HFFc6 (cell line): Measurements from ENCODE around the gene WASHC2A. TPM values are rescaled to one million over a fixed set of nuclear protein-coding genes. Genes with fewer than 3 reads are reported as not detected.
A peak's percentile ranks its signal among the peaks of the same experiment; 100 is the strongest.
"Not testable (repeated sequence)": the region's sequence is repeated elsewhere in the genome, so short reads cannot be mapped to it uniquely, and the experiment has no call there.

Source experiments
- DNase-seq: peaks from one replicate; pipeline ENCODE4 v3.0.0-alpha.2; 2018
- H3K27ac Mint-ChIP-seq: 2 replicates; pipeline ENCODE4 v1.8.0; 2020; ENCODE audit warnings: mild to moderate bottlenecking, mixed read lengths
- H3K27me3 Mint-ChIP-seq: 2 replicates; pipeline ENCODE4 v1.8.0; 2021; ENCODE audit warnings: mild to moderate bottlenecking, moderate library complexity, mixed read lengths; ENCODE audit not compliant: insufficient read depth
- H3K36me3 Mint-ChIP-seq: 2 replicates; pipeline ENCODE4 v1.8.0; 2021; ENCODE audit warnings: low read depth, mixed read lengths
- H3K4me1 Mint-ChIP-seq: 2 replicates; pipeline ENCODE4 v1.8.0; 2020; ENCODE audit warnings: low read depth, mixed read lengths
- H3K4me3 Mint-ChIP-seq: 2 replicates; pipeline ENCODE4 v1.8.0; 2020; ENCODE audit warnings: mild to moderate bottlenecking, moderate library complexity, mixed read lengths
- H3K9me3 Mint-ChIP-seq: 2 replicates; pipeline ENCODE4 v1.8.0; 2020; ENCODE audit warnings: mild to moderate bottlenecking, mixed read lengths
- long read RNA-seq: library from polyadenylated mRNA; unstranded; transcript quantifications from one replicate; pipeline ENCODE4 v2.0.0, GENCODE V29; 2019
- total RNA-seq, 6 experiments: library from RNA; stranded (reverse); fragmentation: NEBNext Ultra II Directional; extraction: Animal tissue kit (Norgen Biotek cat#: 25700); gene quantifications; 2 replicates in 1 of 6; 3 replicates in 5 of 6; pipeline ENCODE4 v1.2.3, GENCODE V29; 2021
- TF ChIP-seq, protein P1 (sequence below): fragments of 200-600 bp; sonication (generic); IDR thresholded peaks from 2 replicates; pipeline ENCODE4 v1.5.0; 2021; ENCODE audit warnings: antibody characterized with exemption, mild to moderate bottlenecking

The WASHC2A gene
- total RNA-seq: 10 to 100 TPM; 37.4 to 51.5 (median 42.8) TPM
- long read RNA-seq, full-length matches to known transcripts: 2 of 41 reads
- long read RNA-seq, partial matches to known transcripts: 32 of 41 reads
- long read RNA-seq, other reads (novel, unspliced or antisense): 7 of 41 reads

DNA sequence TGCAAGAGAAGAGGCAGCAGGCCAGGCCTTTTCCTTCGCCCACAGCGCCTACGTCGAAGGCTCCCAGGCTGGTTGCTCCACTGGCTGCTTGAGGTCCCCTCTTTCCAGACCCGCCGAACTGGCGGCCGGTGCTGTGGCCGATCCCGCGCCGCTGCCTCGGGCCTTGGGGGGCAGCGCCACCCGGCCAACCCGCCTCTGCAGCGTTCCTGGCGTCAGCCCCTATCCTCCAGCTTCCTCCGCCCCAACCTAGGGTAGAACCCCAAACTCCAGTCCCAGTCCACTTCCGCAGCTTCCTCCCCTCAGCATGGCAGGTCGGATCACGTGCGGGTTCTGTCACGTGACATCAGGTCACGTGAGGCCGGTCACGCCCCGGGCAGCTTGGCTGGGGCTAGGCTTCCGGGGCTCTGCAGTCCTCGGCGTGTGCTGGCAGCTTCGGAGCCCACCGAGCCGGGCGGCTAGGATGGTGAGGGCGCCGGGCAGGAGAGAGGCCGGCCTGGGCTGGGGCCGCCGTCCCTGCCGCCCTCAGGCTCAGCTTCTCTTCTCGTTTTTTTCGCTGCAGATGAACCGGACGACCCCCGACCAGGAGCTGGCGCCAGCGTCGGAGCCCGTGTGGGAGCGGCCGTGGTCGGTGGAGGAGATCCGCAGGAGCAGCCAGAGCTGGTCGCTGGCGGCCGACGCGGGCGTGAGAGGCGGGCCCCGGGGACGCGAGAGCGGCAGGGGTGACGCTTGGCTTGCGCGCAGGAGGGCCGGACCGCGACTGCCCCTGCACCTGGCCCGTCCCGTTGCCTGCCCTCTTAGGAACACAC, at the start of gene WASHC2A:
TSS of gene WASHC2A (plus strand) at position 409 of the 806 bp plus-strand sequence. CDS start at position 461, 52 bp downstream.
- H3K27ac Mint-ChIP-seq: peak within 1 kb of the TSS; percentile 68
- peak; percentile 95 for DNase-seq
- not testable (repeated sequence) for H3K27me3 Mint-ChIP-seq, H3K9me3 Mint-ChIP-seq, H3K36me3 Mint-ChIP-seq
- peaks cover 15% of the 10 kb centered on the region for H3K4me1 Mint-ChIP-seq
- H3K4me3 Mint-ChIP-seq: peak within 1 kb of the TSS; percentile 86

DNA sequence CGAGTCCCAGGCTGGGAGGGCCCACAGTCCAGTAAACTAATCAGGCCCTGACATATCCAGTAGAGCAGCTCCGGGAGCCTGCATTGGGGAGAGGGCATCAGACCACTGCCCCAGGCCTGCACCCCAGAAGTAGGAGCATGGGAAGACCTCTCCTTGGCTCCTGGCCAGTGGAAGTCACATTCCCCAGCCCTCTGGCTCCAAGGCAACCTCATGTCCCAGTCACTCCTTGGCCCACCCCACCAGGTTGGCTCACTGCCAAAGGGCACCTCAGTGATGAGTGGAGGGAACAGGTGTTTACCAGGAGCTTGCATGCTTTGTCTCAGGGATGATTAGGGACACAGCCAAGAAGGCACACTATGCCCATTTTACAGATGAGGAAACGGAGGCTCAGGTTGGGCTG, 48.5 kb upstream of the WASHC2A start:
- H3K4me3 Mint-ChIP-seq, H3K9me3 Mint-ChIP-seq, DNase-seq, H3K27ac Mint-ChIP-seq, H3K27me3 Mint-ChIP-seq, H3K36me3 Mint-ChIP-seq: not testable (repeated sequence)
- H3K4me1 Mint-ChIP-seq: peaks cover 17% of the 10 kb centered on the region

- DNase-seq, H3K27me3 Mint-ChIP-seq: not testable (repeated sequence)
- peaks cover 12% of the 10 kb centered on the region for H3K4me1 Mint-ChIP-seq
Measured at GRCh38 chr10:50020451-50021024, 47.2 kb upstream of the WASHC2A start.

DNA sequence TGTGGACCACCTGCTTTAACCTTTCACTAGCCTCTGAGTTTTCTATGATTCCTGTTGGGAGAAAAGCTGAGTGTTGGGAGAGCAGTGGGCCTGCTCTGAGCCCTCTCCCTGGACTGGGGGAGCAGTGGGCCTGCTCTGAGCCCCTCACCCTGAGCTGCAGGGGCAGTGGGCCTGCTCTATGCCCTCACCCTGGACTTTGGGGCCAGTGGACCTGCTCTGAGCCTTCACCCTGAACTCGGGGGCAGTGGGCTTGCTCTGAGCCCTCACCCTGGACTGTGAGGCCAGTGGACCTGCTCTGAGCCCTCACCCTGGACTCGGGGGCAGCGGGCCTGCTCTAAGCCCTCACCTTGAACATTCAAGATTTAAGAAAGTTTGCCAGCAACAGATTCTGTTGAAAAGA, 46.1 kb upstream of the WASHC2A start:
- peaks cover under 1% of the 10 kb centered on the region; the same call in 1 of the 2 replicates for H3K4me1 Mint-ChIP-seq
- no peak overlapping the region for H3K27ac Mint-ChIP-seq
- TF ChIP-seq, protein P1, sequence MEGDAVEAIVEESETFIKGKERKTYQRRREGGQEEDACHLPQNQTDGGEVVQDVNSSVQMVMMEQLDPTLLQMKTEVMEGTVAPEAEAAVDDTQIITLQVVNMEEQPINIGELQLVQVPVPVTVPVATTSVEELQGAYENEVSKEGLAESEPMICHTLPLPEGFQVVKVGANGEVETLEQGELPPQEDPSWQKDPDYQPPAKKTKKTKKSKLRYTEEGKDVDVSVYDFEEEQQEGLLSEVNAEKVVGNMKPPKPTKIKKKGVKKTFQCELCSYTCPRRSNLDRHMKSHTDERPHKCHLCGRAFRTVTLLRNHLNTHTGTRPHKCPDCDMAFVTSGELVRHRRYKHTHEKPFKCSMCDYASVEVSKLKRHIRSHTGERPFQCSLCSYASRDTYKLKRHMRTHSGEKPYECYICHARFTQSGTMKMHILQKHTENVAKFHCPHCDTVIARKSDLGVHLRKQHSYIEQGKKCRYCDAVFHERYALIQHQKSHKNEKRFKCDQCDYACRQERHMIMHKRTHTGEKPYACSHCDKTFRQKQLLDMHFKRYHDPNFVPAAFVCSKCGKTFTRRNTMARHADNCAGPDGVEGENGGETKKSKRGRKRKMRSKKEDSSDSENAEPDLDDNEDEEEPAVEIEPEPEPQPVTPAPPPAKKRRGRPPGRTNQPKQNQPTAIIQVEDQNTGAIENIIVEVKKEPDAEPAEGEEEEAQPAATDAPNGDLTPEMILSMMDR: no peak
- no peak for DNase-seq
- H3K36me3 Mint-ChIP-seq: peaks cover 6% of the 10 kb centered on the region; the same call in 1 of the 2 replicates
- H3K4me3 Mint-ChIP-seq: no peak overlapping the region
- H3K9me3 Mint-ChIP-seq: peaks cover 10% of the 10 kb centered on the region; the same call in 1 of the 2 replicates
- H3K27me3 Mint-ChIP-seq: peaks cover 20% of the 10 kb centered on the region

More at GRCh38 chr10:50020451-50021024, 47.2 kb upstream of the WASHC2A start:
- H3K9me3 Mint-ChIP-seq, H3K27ac Mint-ChIP-seq, H3K4me3 Mint-ChIP-seq, H3K36me3 Mint-ChIP-seq: not testable (repeated sequence)

DNA sequence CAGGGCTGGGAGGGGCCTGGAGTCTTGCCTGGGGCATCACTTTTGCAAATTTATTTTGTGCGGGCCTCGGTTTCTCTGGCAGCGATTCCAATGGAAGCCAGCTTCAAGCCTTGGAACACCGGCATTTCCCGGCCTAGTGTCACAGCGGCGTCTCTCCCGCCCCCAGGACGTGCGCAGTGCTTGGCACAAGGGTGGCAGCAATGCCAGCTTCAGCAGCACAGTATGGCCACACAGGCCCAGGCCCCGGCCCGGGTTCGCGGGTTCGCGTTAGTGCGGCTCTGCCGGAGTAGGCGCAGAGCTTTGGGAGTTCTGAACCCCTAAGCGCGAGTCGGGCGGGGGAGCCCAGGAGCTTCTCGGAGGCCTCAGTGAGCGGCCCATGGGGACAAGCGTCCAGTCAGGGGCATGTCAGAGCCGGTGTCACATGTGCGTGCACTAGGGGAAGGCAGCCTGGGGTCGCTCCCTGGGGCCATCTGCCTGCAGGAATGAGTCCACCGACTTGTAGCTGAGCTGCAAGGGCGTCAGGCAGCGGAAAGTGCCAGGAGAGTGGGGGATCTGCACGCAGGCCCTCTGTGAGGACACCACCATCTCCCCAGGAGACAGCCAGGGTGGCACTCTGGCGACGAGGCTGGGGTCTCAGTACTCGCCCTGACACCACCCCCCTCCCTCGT, 42.9 kb upstream of the WASHC2A start:
- DNase-seq, H3K27ac Mint-ChIP-seq: not testable (repeated sequence)

DNA sequence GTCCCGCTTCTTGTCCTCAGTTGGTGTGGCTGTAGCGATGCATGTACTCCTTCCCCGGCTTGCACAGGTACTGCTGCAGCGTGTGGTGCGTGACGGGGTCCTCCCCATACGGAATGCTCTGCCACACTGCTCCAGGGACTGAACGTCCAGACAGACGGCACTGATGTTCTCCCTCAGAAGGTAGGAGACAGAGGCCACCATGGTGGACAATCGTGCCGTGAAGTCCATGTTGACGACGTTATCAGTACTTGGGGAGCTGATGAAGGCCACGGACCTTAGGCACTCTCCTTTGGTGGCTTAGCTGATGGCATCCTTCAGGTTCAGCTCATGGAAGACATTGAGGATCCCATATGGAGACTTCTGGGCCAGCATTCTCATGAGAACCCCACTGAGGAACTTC, 42.1 kb upstream of the WASHC2A start:
- H3K27ac Mint-ChIP-seq: no peak overlapping the region
- H3K9me3 Mint-ChIP-seq: peaks cover 10% of the 10 kb centered on the region; the same call in 1 of the 2 replicates
- H3K4me1 Mint-ChIP-seq: no peaks in the 10 kb centered on the region
- H3K4me3 Mint-ChIP-seq: no peak overlapping the region
- no peak for DNase-seq
- H3K27me3 Mint-ChIP-seq: peaks cover 39% of the 10 kb centered on the region
- TF ChIP-seq, protein P1: no peak
- H3K36me3 Mint-ChIP-seq: peaks cover 7% of the 10 kb centered on the region; the same call in 1 of the 2 replicates

More for the DNA sequence above, 42.9 kb upstream of the WASHC2A start:
- not testable (repeated sequence) for H3K36me3 Mint-ChIP-seq, H3K4me3 Mint-ChIP-seq, H3K4me1 Mint-ChIP-seq
- H3K27me3 Mint-ChIP-seq: peaks cover 37% of the 10 kb centered on the region
- peaks cover 10% of the 10 kb centered on the region; the same call in 1 of the 2 replicates for H3K9me3 Mint-ChIP-seq

GRCh38 chr10:50027195-50027594, 40.6 kb upstream of the WASHC2A start:
- Mint-ChIP-seq H3K27ac (no peak overlapping the region), H3K36me3 (peaks cover 7% of the 10 kb centered on the region; the same call in 1 of the 2 replicates), H3K4me1 (no peaks in the 10 kb centered on the region), H3K27me3 (peaks cover 43% of the 10 kb centered on the region), H3K9me3 (peaks cover 10% of the 10 kb centered on the region; the same call in 1 of the 2 replicates), H3K4me3 (no peak overlapping the region)
- TF ChIP-seq, protein P1: no peak
- no peak for DNase-seq
